ENCODE measurements around the gene FAM83D. TPM values are rescaled to one million over a fixed set of nuclear protein-coding genes. Genes with fewer than 3 reads are reported as not detected.
"Not testable (repeated sequence)": the region's sequence is repeated elsewhere in the genome, so short reads cannot be mapped to it uniquely, and the experiment has no call there.

FAM83D gene
- total and polyA plus RNA-seq, 2 donors from 2014 or later, result 0.79 to 1.2 TPM

DNA sequence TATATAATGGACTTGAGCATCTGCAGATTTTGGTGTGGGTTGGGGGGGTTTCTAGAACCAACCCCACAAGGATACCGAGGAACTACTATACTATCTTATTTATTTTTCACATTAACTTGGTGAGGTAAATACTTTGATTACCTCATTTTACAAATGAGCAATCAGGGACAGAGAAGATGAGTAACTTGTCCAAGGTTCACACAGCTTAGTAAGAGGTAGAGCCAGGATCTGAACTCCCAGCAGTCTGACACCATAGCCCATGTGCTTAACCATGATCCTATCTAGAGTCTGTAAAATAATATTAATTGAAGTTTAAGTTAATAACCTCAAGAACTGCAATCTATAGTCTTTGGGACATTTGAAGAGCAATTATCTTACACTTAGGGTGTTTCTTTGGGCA is 64.5 kb downstream of the FAM83D start:
- H3K27me3 ChIP-seq (ENCODE audit: control insufficient read depth, insufficient read depth, low read length), result no peaks in the 10 kb centered on the region
- intact Hi-C loops (cut with DNase I), result no loop called here
- no peak overlapping the region for H3K4me3 ChIP-seq (ENCODE audit: low read length in 3 of 3)
- FAIRE-seq (no peak), DNase-seq (no peak)
- no peak overlapping the region for H3K9ac ChIP-seq (ENCODE audit: low read length in 3 of 3)
- H3K36me3 ChIP-seq (ENCODE audit: control insufficient read depth in 2 of 3, insufficient read depth in 3 of 3, low read length in 3 of 3), result peaks cover 2 to 11% (median 8%) of the 10 kb centered on the region in 3 donors
- TF ChIP-seq, protein P1, sequence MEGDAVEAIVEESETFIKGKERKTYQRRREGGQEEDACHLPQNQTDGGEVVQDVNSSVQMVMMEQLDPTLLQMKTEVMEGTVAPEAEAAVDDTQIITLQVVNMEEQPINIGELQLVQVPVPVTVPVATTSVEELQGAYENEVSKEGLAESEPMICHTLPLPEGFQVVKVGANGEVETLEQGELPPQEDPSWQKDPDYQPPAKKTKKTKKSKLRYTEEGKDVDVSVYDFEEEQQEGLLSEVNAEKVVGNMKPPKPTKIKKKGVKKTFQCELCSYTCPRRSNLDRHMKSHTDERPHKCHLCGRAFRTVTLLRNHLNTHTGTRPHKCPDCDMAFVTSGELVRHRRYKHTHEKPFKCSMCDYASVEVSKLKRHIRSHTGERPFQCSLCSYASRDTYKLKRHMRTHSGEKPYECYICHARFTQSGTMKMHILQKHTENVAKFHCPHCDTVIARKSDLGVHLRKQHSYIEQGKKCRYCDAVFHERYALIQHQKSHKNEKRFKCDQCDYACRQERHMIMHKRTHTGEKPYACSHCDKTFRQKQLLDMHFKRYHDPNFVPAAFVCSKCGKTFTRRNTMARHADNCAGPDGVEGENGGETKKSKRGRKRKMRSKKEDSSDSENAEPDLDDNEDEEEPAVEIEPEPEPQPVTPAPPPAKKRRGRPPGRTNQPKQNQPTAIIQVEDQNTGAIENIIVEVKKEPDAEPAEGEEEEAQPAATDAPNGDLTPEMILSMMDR (IDR thresholded peaks at IDR 0.05; ENCODE audit: borderline replicate concordance, extremely low read depth, insufficient read depth), result no peak
- no peaks in the 10 kb centered on the region for H3K9me3 ChIP-seq (ENCODE audit: control insufficient read depth in 2 of 3, insufficient read depth in 1 of 3, low read length in 3 of 3)
- H3K4me1 ChIP-seq (ENCODE audit: control insufficient read depth in 2 of 3, insufficient read depth in 2 of 3, low read depth in 1 of 3, low read length in 3 of 3), result peaks cover 0 to 12% (median 6%) of the 10 kb centered on the region in 3 donors
- H3K27ac ChIP-seq (ENCODE audit: low read depth in 2 of 2, low read length in 2 of 2), result no peak overlapping the region

DNA sequence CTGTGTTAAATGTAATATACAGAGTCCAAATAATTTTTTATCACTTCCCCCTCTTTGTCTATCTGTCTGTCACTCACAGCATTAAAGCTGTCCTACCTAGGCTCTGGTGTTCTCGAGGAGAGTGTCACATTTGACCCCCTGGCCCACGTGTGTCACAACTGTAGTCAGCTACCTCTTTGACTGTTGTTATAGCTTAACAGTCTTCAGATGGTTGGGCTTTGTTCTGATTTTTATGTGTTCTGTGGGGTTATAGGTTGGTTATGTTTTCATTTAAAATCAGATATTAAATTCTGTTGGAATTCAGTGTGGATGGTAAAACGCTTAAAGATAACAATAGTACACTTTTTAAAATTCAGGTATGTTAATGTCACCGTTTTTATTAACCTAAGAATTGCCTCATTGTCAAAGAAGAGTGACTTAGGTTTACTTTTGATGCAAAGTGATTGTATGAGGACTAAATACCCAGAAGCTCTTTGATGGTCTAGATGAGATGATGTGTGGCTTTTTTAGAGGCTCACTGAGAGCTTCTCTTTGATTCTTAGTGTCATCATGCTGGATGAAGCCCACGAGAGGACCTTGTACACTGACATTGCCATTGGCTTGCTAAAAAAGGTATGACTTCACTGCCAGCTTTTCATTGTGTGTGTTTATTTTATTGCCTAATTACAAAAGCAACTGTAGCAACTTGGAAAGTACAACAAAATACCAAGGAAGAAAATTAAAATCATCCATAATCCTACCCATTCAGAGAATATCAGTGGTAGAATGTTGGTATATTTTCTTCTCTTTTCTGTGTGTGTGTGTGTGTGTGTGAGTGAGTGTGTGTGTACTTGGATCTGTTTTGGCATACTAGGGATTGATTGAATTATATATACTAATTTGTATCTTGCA is 65.8 kb downstream of the FAM83D start:
- intact Hi-C loops (cut with DNase I), result no loop called here
- TF ChIP-seq, protein P1 (IDR thresholded peaks at IDR 0.05; ENCODE audit: borderline replicate concordance, extremely low read depth, insufficient read depth), result no peak
- Histone ChIP-seq H3K27ac (ENCODE audit: low read depth in 2 of 2, low read length in 2 of 2) (no peak overlapping the region), H3K27me3 (ENCODE audit: control insufficient read depth, insufficient read depth, low read length) (no peaks in the 10 kb centered on the region), H3K36me3 (ENCODE audit: control insufficient read depth in 2 of 3, insufficient read depth in 3 of 3, low read length in 3 of 3) (peaks cover 2 to 20% (median 19%) of the 10 kb centered on the region in 3 donors), H3K9me3 (ENCODE audit: control insufficient read depth in 2 of 3, insufficient read depth in 1 of 3, low read length in 3 of 3) (no peaks in the 10 kb centered on the region), H3K4me1 (ENCODE audit: control insufficient read depth in 2 of 3, insufficient read depth in 2 of 3, low read depth in 1 of 3, low read length in 3 of 3) (peaks cover 0 to 3% (median 0%) of the 10 kb centered on the region in 3 donors), H3K4me3 (ENCODE audit: low read length in 3 of 3) (no peak overlapping the region), H3K9ac (ENCODE audit: low read length in 3 of 3) (no peak overlapping the region)
- no peak for DNase-seq
- FAIRE-seq, result no peak

DNA sequence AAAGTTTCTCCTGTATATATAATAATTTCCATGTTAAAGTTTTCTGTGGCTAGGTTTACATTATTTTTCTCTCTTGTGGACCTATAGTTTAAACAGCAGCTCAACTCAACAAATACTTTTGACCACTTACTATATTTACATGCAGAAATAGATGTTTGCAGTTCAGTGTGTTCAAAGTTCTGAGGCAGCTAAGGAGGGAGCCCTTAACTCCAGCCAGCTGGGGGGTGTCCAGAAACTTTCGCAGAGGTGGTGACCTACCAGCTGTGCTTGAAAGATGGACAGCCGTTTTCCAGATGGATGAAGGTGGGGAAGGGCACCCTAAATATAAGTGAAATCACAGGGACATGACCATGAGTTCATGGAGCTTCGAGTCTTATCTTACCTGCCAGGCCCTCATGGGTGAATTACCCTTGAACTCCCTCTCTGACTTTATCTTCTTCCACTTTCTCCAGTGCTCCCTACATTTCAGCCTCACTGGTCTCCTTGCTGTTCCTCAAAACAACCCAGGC is 69.4 kb downstream of the FAM83D start:
- no peak overlapping the region for H3K27ac ChIP-seq (ENCODE audit: low read depth in 2 of 2, low read length in 2 of 2)
- peaks cover 0 to 30% (median 29%) of the 10 kb centered on the region in 3 donors for H3K36me3 ChIP-seq (ENCODE audit: control insufficient read depth in 2 of 3, insufficient read depth in 3 of 3, low read length in 3 of 3)
- FAIRE-seq (no peak), DNase-seq (no peak)
- no peak overlapping the region for H3K9ac ChIP-seq (ENCODE audit: low read length in 3 of 3)
- no peak overlapping the region for H3K4me3 ChIP-seq (ENCODE audit: low read length in 3 of 3)
- H3K4me1 ChIP-seq (ENCODE audit: control insufficient read depth in 2 of 3, insufficient read depth in 2 of 3, low read depth in 1 of 3, low read length in 3 of 3), result no peaks in the 10 kb centered on the region
- H3K27me3 ChIP-seq (ENCODE audit: control insufficient read depth, insufficient read depth, low read length), result no peaks in the 10 kb centered on the region
- intact Hi-C loops (cut with DNase I), result no loop called here
- no peaks in the 10 kb centered on the region for H3K9me3 ChIP-seq (ENCODE audit: control insufficient read depth in 2 of 3, insufficient read depth in 1 of 3, low read length in 3 of 3)
- TF ChIP-seq, protein P1 (IDR thresholded peaks at IDR 0.05; ENCODE audit: borderline replicate concordance, extremely low read depth, insufficient read depth), result no peak

DNA sequence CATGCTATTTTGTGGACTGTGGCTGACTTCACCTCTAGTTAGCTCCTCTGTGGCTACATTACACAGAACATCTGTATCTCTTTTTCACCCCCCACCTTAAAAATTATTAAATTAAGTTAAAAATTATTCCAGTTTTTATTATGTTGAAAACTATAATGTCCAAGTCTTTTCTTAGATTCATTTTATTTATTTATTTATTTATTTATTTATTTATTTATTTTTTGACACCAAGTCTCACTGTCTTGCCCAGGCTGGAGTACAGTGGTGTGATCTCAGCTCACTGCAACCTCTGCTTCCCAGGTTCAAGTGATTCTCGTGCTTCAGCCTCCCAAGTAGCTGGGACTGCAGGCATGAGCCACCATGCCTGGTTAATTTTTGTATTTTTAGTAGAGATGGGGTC is 70.6 kb downstream of the FAM83D start:
- H3K27ac ChIP-seq (ENCODE audit: low read depth in 2 of 2, low read length in 2 of 2); H3K4me3 ChIP-seq (ENCODE audit: low read length in 3 of 3); DNase-seq; FAIRE-seq; H3K27me3 ChIP-seq (ENCODE audit: control insufficient read depth, insufficient read depth, low read length); intact Hi-C loops (cut with DNase I); H3K9me3 ChIP-seq (ENCODE audit: control insufficient read depth in 2 of 3, insufficient read depth in 1 of 3, low read length in 3 of 3); H3K4me1 ChIP-seq (ENCODE audit: control insufficient read depth in 2 of 3, insufficient read depth in 2 of 3, low read depth in 1 of 3, low read length in 3 of 3); H3K9ac ChIP-seq (ENCODE audit: low read length in 3 of 3): not testable (repeated sequence)
- H3K36me3 ChIP-seq (ENCODE audit: control insufficient read depth in 2 of 3, insufficient read depth in 3 of 3, low read length in 3 of 3), result peaks cover 2 to 38% (median 29%) of the 10 kb centered on the region in 3 donors
